Mammary epithelial cell (primary cell): ENCODE measurements around the gene RARRES1.

Experiments
- CTCF ChIP-seq, 2 donors: IDR thresholded peaks in 1 of 2; conservative IDR thresholded peaks in 1 of 2; 2 replicates each; pipeline ENCODE4 v1.5.1; 2011 to 2012; ENCODE audit warnings: inconsistent platforms in 2 of 2, low read length in 2 of 2, mild to moderate bottlenecking in 2 of 2, control low read depth in 1 of 2, low read depth in 1 of 2; ENCODE audit not compliant: insufficient read depth in 1 of 2; ENCODE audit errors: extremely low read depth in 1 of 2
- EZH2 ChIP-seq: IDR thresholded peaks from 2 replicates; pipeline ENCODE4 v1.6.1; 2012; ENCODE audit warnings: low read length, inconsistent platforms, borderline replicate concordance

GRCh38 chr3:158770741-158771350 lies 38.6 kb upstream of the RARRES1 start:
- TF ChIP-seq CTCF (conservative IDR thresholded peaks at IDR 0.05 in 1 of 2, IDR thresholded peaks at IDR 0.05 in 1 of 2; ENCODE audit: extremely low read depth in 1 of 2, insufficient read depth in 1 of 2, low read depth in 1 of 2, low read length in 2 of 2) (no peak), EZH2 (no peak)
